H9 (cell line): ENCODE measurements around the gene KCNH4. TPM values are rescaled to one million over a fixed set of nuclear protein-coding genes. Genes with fewer than 3 reads are reported as not detected.

Experiments
- DNase-seq: peaks from one replicate; pipeline ENCODE4 v3.0.0-alpha.2; 2017
- H2AFZ ChIP-seq: one replicate; pipeline ENCODE4 v1.6.1; 2013; ENCODE audit warnings: mild to moderate bottlenecking, low read length, control low read depth, moderate library complexity
- H2AK5ac ChIP-seq: 2 replicates; pipeline ENCODE4 v1.6.1; 2013; ENCODE audit warnings: low read length, control low read depth, mixed read lengths; ENCODE audit not compliant: insufficient read length
- H2BK120ac ChIP-seq: one replicate; pipeline ENCODE4 v1.6.1; 2013; ENCODE audit warnings: low read depth, mild to moderate bottlenecking, low read length, control low read depth, inconsistent platforms; ENCODE audit not compliant: poor library complexity, severe bottlenecking
- H2BK12ac ChIP-seq: 2 replicates; pipeline ENCODE4 v1.6.1; 2013; ENCODE audit warnings: low read length, control low read depth, mixed read lengths, low read depth; ENCODE audit not compliant: insufficient read length
- H2BK15ac ChIP-seq: 2 replicates; pipeline ENCODE4 v1.6.1; 2013; ENCODE audit warnings: low read depth, low read length, control low read depth
- H2BK20ac ChIP-seq: one replicate; pipeline ENCODE4 v1.6.1; 2013; ENCODE audit warnings: low read depth, mild to moderate bottlenecking, low read length, control low read depth, inconsistent platforms; ENCODE audit not compliant: poor library complexity, severe bottlenecking
- H2BK5ac ChIP-seq: 2 replicates; pipeline ENCODE4 v1.6.1; 2013; ENCODE audit warnings: low read length, control low read depth, mixed read lengths; ENCODE audit not compliant: insufficient read length
- H3K14ac ChIP-seq: 2 replicates; pipeline ENCODE4 v1.6.1; 2013; ENCODE audit warnings: low read length, control low read depth; ENCODE audit not compliant: insufficient read depth
- H3K18ac ChIP-seq: 2 replicates; pipeline ENCODE4 v1.6.1; 2013; ENCODE audit warnings: low read depth, mild to moderate bottlenecking, mixed read lengths, low read length, control low read depth; ENCODE audit not compliant: insufficient read length
- H3K23ac ChIP-seq: 2 replicates; pipeline ENCODE4 v1.6.1; 2013; ENCODE audit warnings: low read length, control low read depth, mixed read lengths, low read depth; ENCODE audit not compliant: insufficient read length
- H3K23me2 ChIP-seq: 2 replicates; pipeline ENCODE4 v1.6.1; 2013; ENCODE audit warnings: low read depth, mild to moderate bottlenecking, mixed read lengths, low read length, control low read depth; ENCODE audit not compliant: insufficient read length, poor library complexity, severe bottlenecking
- H3K27ac ChIP-seq: 2 replicates; pipeline ENCODE4 v1.5.1; 2013; ENCODE audit warnings: low read length, control low read depth, mixed read lengths, low read depth; ENCODE audit not compliant: insufficient read length
- H3K27me3 ChIP-seq: 2 replicates; pipeline ENCODE4 v1.6.1; 2013; ENCODE audit warnings: low read length, control low read depth, inconsistent platforms; ENCODE audit not compliant: insufficient read depth
- H3K4ac ChIP-seq: 2 replicates; pipeline ENCODE4 v1.6.1; 2013; ENCODE audit warnings: low read depth, mild to moderate bottlenecking, control low read depth, inconsistent platforms, low read length, moderate library complexity
- H3K4me1 ChIP-seq: 2 replicates; pipeline ENCODE4 v1.6.1; 2013; ENCODE audit warnings: low read length, control low read depth, inconsistent platforms; ENCODE audit not compliant: insufficient read depth
- H3K4me2 ChIP-seq: 2 replicates; pipeline ENCODE4 v1.6.1; 2013; ENCODE audit warnings: low read length, control low read depth, mixed read lengths; ENCODE audit not compliant: insufficient read length, insufficient read depth
- H3K56ac ChIP-seq: 2 replicates; pipeline ENCODE4 v1.6.1; 2013; ENCODE audit warnings: low read depth, mild to moderate bottlenecking, mixed read lengths, low read length, control low read depth; ENCODE audit not compliant: insufficient read length
- H3K79me1 ChIP-seq: 2 replicates; pipeline ENCODE4 v1.6.1; 2013; ENCODE audit warnings: low read depth, mild to moderate bottlenecking, moderate library complexity, low read length, control low read depth, inconsistent platforms; ENCODE audit not compliant: insufficient read depth, poor library complexity, severe bottlenecking
- H3K79me2 ChIP-seq: 2 replicates; pipeline ENCODE4 v1.6.1; 2013; ENCODE audit warnings: low read length, control low read depth, inconsistent platforms; ENCODE audit not compliant: insufficient read depth
- H3K9ac ChIP-seq: 2 replicates; pipeline ENCODE4 v1.6.1; 2013; ENCODE audit warnings: low read length, control low read depth, mixed read lengths; ENCODE audit not compliant: insufficient read length; ENCODE audit errors: extremely low read depth
- H3K9me3 ChIP-seq: one replicate; pipeline ENCODE4 v1.6.1; 2013; ENCODE audit warnings: low read depth, low read length, inconsistent platforms; ENCODE audit not compliant: control insufficient read depth
- H3T11ph ChIP-seq: one replicate; pipeline ENCODE4 v1.6.1; 2013; ENCODE audit warnings: mild to moderate bottlenecking, low read length, control low read depth, inconsistent platforms
- H4K20me1 ChIP-seq: one replicate; pipeline ENCODE4 v1.6.1; 2013; ENCODE audit not compliant: control insufficient read depth, insufficient read length, insufficient read depth
- H4K5ac ChIP-seq: 2 replicates; pipeline ENCODE4 v1.6.1; 2013; ENCODE audit warnings: low read depth, mild to moderate bottlenecking, mixed read lengths, low read length, control low read depth; ENCODE audit not compliant: insufficient read length
- H4K8ac ChIP-seq: replicated peaks from 2 replicates; pipeline ENCODE4 v1.6.1; 2013; ENCODE audit warnings: low read length, control low read depth, mixed read lengths, low read depth; ENCODE audit not compliant: insufficient read length
- H4K91ac ChIP-seq: 2 replicates; pipeline ENCODE4 v1.6.1; 2013; ENCODE audit warnings: low read depth, mild to moderate bottlenecking, moderate library complexity, mixed read lengths, low read length, control low read depth; ENCODE audit not compliant: insufficient read length
- H3K27ac Mint-ChIP-seq, 3 experiments: 2 replicates in 2 of 3; 3 replicates in 1 of 3; pipeline ENCODE4 v1.8.0; 2020 to 2021; ENCODE audit warnings: mixed read lengths in 3 of 3, mild to moderate bottlenecking in 1 of 3, moderate library complexity in 1 of 3
- H3K27me3 Mint-ChIP-seq: 2 replicates; pipeline ENCODE4 v1.8.0; 2021; ENCODE audit warnings: low read depth, mild to moderate bottlenecking, moderate library complexity, mixed read lengths
- H3K36me3 Mint-ChIP-seq, 3 experiments: 2 replicates in 2 of 3; 3 replicates in 1 of 3; pipeline ENCODE4 v1.8.0; 2020 to 2021; ENCODE audit warnings: low read depth in 3 of 3, mixed read lengths in 3 of 3; ENCODE audit not compliant: insufficient read depth in 1 of 3
- H3K4me1 Mint-ChIP-seq, 2 experiments: 2 replicates each; pipeline ENCODE4 v1.8.0; 2020; ENCODE audit warnings: mixed read lengths in 2 of 2
- H3K4me3 Mint-ChIP-seq, 2 experiments: 2 replicates in 1 of 2; 3 replicates in 1 of 2; pipeline ENCODE4 v1.8.0; 2020 to 2021; ENCODE audit warnings: mild to moderate bottlenecking in 2 of 2, mixed read lengths in 2 of 2, moderate library complexity in 1 of 2
- H3K9me3 Mint-ChIP-seq, 2 experiments: 2 replicates in 1 of 2; 3 replicates in 1 of 2; pipeline ENCODE4 v1.8.0; 2020; ENCODE audit warnings: mild to moderate bottlenecking in 2 of 2, mixed read lengths in 2 of 2, moderate library complexity in 1 of 2
- CTCF ChIP-seq: fragments of 200-600 bp; sonication (generic); conservative IDR thresholded peaks from 3 replicates; pipeline ENCODE4 v1.8.0; 2021; ENCODE audit warnings: antibody characterized with exemption, mild to moderate bottlenecking
- WGBS: extraction: QIAGEN DNeasy Blood & Tissue Kit; methylation state at CpG from one replicate; pipeline ENCODE4 v1.1.7; 2013; ENCODE audit warnings: missing lambda C conversion rate, low lambda C conversion rate, mixed read lengths; ENCODE audit not compliant: insufficient read length; ENCODE audit errors: extremely low coverage; 5-methylcytosine and 5-hydroxymethylcytosine counted together
- total RNA-seq: library from RNA; stranded (reverse); gene quantifications from 2 replicates; pipeline ENCODE4 v1.2.1, GENCODE V29; 2021

KCNH4 gene
- total RNA-seq, 1 experiment from 2014 or later, result not detected

GRCh38 chr17:42111871-42112551 is 68.9 kb downstream of the KCNH4 start:
- H2AFZ ChIP-seq, result no peak overlapping the region
- H3K14ac ChIP-seq, result no peak overlapping the region
- H3K23me2 ChIP-seq, result no peaks in the 10 kb centered on the region
- peaks cover 2% of the 10 kb centered on the region for H3K27me3 Mint-ChIP-seq
- no peak for TF ChIP-seq CTCF
- peaks cover 9 to 30% (median 28%) of the 10 kb centered on the region in 3 experiments; a peak in 6 of 7 replicates for H3K36me3 Mint-ChIP-seq
- no peak overlapping the region for H4K5ac ChIP-seq
- no peak overlapping the region for H2AK5ac ChIP-seq
- no peak overlapping the region for H4K8ac ChIP-seq
- H3T11ph ChIP-seq, result no peak overlapping the region
- H3K9me3 ChIP-seq, result no peaks in the 10 kb centered on the region
- no CpG with 5 or more reads among the region's 12 CpGs for WGBS
- no peaks in the 10 kb centered on the region for H3K9me3 Mint-ChIP-seq
- H3K27me3 ChIP-seq, result no peaks in the 10 kb centered on the region
- H3K4me3 Mint-ChIP-seq, result no peak overlapping the region
- no peaks in the 10 kb centered on the region for H3K79me1 ChIP-seq
- H4K20me1 ChIP-seq, result no peaks in the 10 kb centered on the region
- no peak overlapping the region for H2BK5ac ChIP-seq
- H3K23ac ChIP-seq, result no peak overlapping the region
- peak overlapping the region in 2 of 3 experiments; percentile 49 to 83; a peak in 2 of 7 replicates for H3K27ac Mint-ChIP-seq
- no peak overlapping the region for H3K4me2 ChIP-seq
- H4K91ac ChIP-seq, result no peak overlapping the region
- no peak overlapping the region for H3K27ac ChIP-seq
- H3K9ac ChIP-seq, result no peak overlapping the region
- no peak overlapping the region for H3K56ac ChIP-seq
- peaks cover 21 to 23% of the 10 kb centered on the region in 2 experiments for H3K4me1 Mint-ChIP-seq
- H2BK15ac ChIP-seq, result no peak overlapping the region
- H2BK120ac ChIP-seq, result no peak overlapping the region
- no peak overlapping the region for H3K4ac ChIP-seq
- no peak overlapping the region for H2BK20ac ChIP-seq
- no peak overlapping the region for H2BK12ac ChIP-seq
- peaks cover 4% of the 10 kb centered on the region; the same call in 1 of the 2 replicates for H3K4me1 ChIP-seq
- peak; percentile 76 for DNase-seq
- H3K18ac ChIP-seq, result no peak overlapping the region
- no peaks in the 10 kb centered on the region for H3K79me2 ChIP-seq
